Amygdala (tissue), 56 donors: ENCODE measurements around the gene PRSS57.
"Not testable (repeated sequence)": the region's sequence is repeated elsewhere in the genome, so short reads cannot be mapped to it uniquely, and the experiment has no call there.

Experiments
- DNase-seq, 56 donors: peaks; one replicate each; lab custom pipeline; 2025; lab: John Stamatoyannopoulos, UW

PRSS57 gene

GRCh38 chr19:676339-677105 lies 18.7 kb downstream of the PRSS57 start, which contains the start of gene FSTL3:
Gene FSTL3 (plus strand): TSS chr19:676392. CDS start chr19:676424, 32 bp downstream.
- no peak for DNase-seq

- DNase-seq = no peak
Observed at GRCh38 chr19:676007-676338, 19.3 kb downstream of the PRSS57 start.

- DNase-seq = peak in 22 of 56 donors; percentile 5 to 58 (median 30)
Observed at GRCh38 chr19:674282-675151, 20.7 kb downstream of the PRSS57 start.

GRCh38 chr19:670609-671075 lies 24.6 kb downstream of the PRSS57 start:
- no peak for DNase-seq

- not testable (repeated sequence) for DNase-seq
Observed at GRCh38 chr19:668675-669434, 26.4 kb downstream of the PRSS57 start.

DNA sequence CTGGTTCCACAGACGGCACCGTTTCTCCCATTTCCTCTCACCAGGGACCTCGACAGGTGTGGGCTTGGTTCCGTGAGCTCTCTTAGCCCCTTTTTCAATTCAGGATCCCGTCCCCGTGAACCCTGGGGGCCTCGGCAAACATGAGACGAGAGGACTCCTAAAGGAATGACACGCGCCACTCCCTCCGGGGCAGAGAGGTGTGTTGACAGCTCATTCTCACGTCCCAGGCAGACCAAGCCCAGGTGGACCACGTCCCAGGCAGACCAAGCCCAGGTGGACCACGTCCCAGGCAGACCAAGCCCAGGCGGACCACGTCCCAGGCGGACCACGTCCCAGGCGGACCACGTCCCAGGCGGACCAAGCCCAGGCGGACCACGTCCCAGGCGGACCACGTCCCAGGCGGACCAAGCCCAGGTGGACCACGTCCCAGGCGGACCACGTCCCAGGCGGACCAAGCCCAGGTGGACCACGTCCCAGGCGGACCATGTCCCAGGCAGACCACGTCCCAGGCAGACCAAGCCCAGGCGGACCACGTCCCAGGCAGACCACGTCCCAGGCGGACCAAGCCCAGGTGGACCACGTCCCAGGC lies 28.2 kb downstream of the PRSS57 start:
- not testable (repeated sequence) for DNase-seq

DNA sequence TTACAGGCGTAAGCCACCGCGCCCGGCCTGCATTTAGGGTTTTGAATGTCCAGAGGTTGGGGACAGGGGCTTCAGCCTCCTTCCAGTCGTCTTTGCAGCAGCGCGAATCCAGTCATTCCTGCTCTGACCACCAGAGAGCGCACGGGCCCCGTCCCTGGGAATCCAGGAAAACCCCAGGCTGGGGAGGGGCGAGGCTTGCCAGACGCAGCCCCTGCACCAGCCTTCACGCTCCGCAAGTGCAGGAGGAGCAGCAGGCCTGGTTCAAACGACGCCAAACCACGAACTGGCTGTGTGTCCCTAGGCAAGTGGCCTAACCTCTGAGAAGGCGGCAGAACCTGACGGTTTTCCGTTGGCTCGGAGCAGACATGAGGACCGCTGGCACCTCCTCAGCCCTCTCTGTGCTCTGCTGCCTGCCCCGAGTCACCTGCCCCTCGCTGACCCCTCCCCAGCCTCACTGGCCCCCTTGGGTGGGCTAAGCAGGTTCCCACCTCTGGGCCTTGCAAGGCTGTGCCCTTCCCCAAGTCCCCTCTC lies 30.3 kb downstream of the PRSS57 start:
- DNase-seq = peak in 52 of 56 donors; percentile 14 to 83 (median 64)

- peak in 2 of 56 donors; percentile 57 to 76 for DNase-seq
Observed at GRCh38 chr19:663682-664117, 31.6 kb downstream of the PRSS57 start.

DNA sequence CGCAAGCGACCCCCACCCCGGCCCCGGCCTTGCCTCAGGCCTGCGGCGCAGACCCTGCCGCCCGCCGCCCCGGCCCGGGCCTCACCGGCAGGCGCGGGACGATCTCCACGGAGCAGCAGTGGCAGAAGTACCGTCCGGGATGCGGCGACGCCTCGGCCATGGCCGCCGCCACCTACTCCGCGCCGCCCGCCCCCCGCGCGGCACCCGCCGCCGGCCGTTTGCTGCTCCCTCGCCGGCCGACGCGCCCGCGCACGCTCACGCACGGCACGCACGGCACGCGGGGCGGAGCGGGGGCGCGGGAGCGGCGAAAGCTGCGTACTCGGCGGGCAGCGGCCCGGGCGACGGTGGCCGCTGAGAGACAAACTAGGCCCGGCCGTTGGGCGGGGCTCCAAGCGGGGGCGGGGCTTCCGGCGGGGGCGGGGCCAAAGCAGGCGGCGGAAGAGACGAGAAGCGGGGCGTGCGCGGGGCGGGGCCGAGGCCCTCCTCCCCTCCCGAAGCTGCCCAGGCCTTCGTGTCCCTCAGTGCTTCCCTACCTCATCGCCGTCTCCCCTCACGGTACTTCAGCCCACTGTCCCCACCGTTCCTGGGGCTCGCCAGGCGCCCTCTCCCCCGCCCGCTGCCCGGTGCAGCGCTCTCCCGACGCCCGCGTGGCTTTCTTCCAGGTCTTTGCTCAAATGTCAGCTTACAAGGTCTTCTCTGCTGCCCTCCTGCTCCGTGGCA lies 32.1 kb downstream of the PRSS57 start, which contains the start of gene RNF126:
Gene RNF126, minus strand, starts transcription at position 253 of the 720 bp plus-strand sequence. Its CDS starts 93 bp downstream, at position 160.
- peak in 55 of 56 donors; percentile 47 to 93 (median 83) for DNase-seq

- no peak for DNase-seq
Observed at GRCh38 chr19:662207-662961, 32.9 kb downstream of the PRSS57 start.

GRCh38 chr19:661427-662196 lies 33.6 kb downstream of the PRSS57 start:
- DNase-seq = no peak

DNA sequence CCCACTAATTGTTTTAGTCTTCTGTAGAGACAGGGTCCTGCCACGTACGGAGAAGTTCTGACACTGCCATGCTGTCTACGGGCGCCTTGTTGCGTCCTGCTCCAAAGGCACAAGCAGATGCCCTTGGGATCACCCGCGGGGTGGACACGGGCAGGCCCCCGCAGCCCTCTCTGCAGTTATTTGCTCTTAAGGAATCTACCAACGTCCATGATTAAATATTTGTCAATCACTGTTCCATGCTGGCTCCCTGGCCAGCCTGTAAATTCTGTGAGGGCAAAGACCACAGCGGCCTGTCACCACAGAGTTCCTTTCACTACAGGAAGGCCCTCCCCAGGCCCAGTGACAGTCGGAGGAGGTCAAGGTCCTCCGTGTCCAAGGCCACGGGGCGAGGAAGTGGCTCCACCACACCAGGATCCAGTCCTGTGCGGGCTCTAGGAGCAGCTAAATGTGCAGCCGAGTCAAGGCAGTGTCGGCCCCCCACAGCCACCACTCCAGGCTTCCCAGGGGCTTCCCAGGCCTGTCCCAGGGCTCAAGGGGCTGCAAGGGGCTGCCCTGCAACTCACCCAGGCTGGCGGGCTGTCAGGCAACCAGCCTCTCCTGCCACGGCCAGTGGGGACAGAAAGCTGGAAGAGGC lies 34.3 kb downstream of the PRSS57 start:
- DNase-seq = no peak

DNA sequence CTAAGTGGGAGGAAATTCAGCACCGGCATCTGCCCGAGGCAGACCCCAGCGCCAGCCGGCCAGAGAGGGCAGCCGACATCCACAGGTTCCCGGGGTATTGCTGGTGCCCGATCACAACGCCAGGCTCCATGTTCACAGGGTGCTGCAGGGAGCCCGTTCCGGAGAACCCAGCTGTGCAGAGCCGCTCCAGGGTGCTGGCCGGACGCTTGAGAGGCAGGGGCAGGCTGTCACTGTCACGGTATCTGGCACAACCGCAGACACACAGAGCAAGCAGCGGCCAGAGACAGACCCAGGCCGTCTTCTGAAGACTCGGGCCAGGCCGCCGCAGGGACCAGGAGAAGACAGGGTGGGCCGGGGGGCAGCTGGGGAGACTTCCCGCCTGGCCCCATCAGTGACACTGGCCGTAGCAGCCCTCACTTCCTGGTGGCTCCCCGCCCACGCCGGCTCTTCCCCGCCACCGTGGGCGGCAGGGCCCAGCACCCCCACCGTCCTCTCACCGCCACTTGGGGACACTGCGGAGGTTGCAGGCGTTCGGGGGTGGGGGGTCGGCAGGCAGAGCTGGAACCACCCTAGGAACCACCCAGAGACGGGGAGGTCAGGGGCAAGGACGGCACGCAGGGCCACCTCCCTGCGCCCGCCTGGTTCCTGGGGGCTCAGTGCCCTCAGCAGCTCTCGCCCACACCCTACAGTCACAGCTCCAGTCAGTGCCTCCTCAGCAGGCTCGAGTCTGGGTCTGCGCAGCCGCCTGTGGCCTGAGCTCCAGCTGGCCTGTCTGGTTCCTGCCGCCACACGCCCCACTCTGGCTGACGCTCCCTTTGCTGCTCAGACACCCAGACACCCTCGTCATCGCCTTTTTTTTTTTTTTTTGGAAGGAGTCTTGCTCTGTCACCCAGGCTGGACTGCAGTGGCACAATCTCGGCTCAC lies 36.1 kb downstream of the PRSS57 start:
- peak in 8 of 56 donors; percentile 16 to 42 (median 21) for DNase-seq

GRCh38 chr19:658059-658839 lies 37.0 kb downstream of the PRSS57 start:
- DNase-seq = no peak

- DNase-seq = no peak
Observed at GRCh38 chr19:657611-658010, 37.6 kb downstream of the PRSS57 start.
